Calu3 (cell line): ENCODE measurements around the gene SLC9A7. TPM values are rescaled to one million over a fixed set of nuclear protein-coding genes. Genes with fewer than 3 reads are reported as not detected.

Experiments
- BruUV-seq: library from RNA; stranded (reverse); fragments of 400-500 nt; replicated peaks from 2 replicates; lab custom pipeline; 2021; lab: Mats Ljungman, UMichigan
- CTCF ChIA-PET: fragments of 300-600 bp; sonication (Branson Sonifier 250); formaldehyde crosslinking; loops from one replicate; lab custom pipeline; 2022; ENCODE audit warnings: antibody characterized with exemption; lab: Charles Lee
- DNase-seq: peaks from one replicate; pipeline ENCODE4 v3.0.0; 2022
- H3K27ac Mint-ChIP-seq: one replicate; pipeline ENCODE4 v1.8.0; 2022; ENCODE audit warnings: mixed read lengths; ENCODE audit not compliant: unreplicated experiment
- H3K27me3 Mint-ChIP-seq: one replicate; pipeline ENCODE4 v1.8.0; 2022; ENCODE audit warnings: mixed read lengths; ENCODE audit not compliant: unreplicated experiment
- H3K36me3 Mint-ChIP-seq: one replicate; pipeline ENCODE4 v1.8.0; 2022; ENCODE audit warnings: mild to moderate bottlenecking, moderate library complexity, mixed read lengths; ENCODE audit not compliant: insufficient read depth, unreplicated experiment
- H3K4me1 Mint-ChIP-seq: one replicate; pipeline ENCODE4 v1.8.0; 2022; ENCODE audit warnings: mild to moderate bottlenecking, low read depth, mixed read lengths; ENCODE audit not compliant: unreplicated experiment
- H3K4me3 Mint-ChIP-seq: one replicate; pipeline ENCODE4 v1.8.0; 2022; ENCODE audit warnings: mild to moderate bottlenecking, low read depth, moderate library complexity, mixed read lengths; ENCODE audit not compliant: unreplicated experiment
- H3K9me3 Mint-ChIP-seq: one replicate; pipeline ENCODE4 v1.8.0; 2022; ENCODE audit warnings: low read depth, mixed read lengths; ENCODE audit not compliant: unreplicated experiment
- intact Hi-C: fragments of 100-400 bp; cut with micrococcal nuclease; formaldehyde crosslinking; loops from one replicate; pipeline ENCODE4 v1.10.0; 2022; ENCODE audit not compliant: unreplicated experiment
- total RNA-seq: library from RNA; stranded (reverse); gene quantifications from 2 replicates; pipeline ENCODE4 v1.2.3, GENCODE V29; 2022
- TF ChIP-seq, protein P1 (sequence below): fragments of 200-600 bp; IDR thresholded peaks from one replicate; pipeline ENCODE4 v1.8.0; 2022; ENCODE audit warnings: antibody characterized with exemption; ENCODE audit not compliant: unreplicated experiment

SLC9A7 gene
- total RNA-seq, 1 experiment from 2014 or later: 83.3 TPM

DNA sequence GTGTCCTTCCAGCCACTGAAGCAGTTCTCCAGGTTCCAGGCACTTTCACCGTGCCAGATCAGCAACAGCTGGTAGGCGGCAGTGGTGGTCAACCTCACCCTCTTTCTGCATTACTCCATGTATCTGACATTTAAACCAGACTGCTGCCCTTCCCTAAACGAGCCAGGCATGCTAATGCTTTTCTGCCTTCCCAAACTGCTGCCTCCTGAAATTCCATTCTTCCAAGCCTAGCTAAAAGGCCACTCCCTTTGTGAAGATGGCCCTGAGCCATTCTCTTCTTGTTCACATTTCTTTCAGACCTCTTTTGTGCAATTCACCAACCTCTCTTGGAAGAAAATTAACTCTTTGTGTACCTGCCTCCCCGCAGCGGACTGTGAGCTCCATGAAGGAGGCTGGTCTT is 111.7 kb downstream of the SLC9A7 start:
- CTCF ChIA-PET: no interaction called here
- TF ChIP-seq, protein P1, sequence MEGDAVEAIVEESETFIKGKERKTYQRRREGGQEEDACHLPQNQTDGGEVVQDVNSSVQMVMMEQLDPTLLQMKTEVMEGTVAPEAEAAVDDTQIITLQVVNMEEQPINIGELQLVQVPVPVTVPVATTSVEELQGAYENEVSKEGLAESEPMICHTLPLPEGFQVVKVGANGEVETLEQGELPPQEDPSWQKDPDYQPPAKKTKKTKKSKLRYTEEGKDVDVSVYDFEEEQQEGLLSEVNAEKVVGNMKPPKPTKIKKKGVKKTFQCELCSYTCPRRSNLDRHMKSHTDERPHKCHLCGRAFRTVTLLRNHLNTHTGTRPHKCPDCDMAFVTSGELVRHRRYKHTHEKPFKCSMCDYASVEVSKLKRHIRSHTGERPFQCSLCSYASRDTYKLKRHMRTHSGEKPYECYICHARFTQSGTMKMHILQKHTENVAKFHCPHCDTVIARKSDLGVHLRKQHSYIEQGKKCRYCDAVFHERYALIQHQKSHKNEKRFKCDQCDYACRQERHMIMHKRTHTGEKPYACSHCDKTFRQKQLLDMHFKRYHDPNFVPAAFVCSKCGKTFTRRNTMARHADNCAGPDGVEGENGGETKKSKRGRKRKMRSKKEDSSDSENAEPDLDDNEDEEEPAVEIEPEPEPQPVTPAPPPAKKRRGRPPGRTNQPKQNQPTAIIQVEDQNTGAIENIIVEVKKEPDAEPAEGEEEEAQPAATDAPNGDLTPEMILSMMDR: no peak
- no peak overlapping the region for H3K27ac Mint-ChIP-seq
- BruUV-seq: no TSS peak
- no peak for DNase-seq
- H3K36me3 Mint-ChIP-seq: peaks cover 23% of the 10 kb centered on the region
- no peak overlapping the region for H3K4me3 Mint-ChIP-seq
- no peaks in the 10 kb centered on the region for H3K4me1 Mint-ChIP-seq
- H3K9me3 Mint-ChIP-seq: no peaks in the 10 kb centered on the region
- intact Hi-C loops: no loop called here
- H3K27me3 Mint-ChIP-seq: no peaks in the 10 kb centered on the region

DNA sequence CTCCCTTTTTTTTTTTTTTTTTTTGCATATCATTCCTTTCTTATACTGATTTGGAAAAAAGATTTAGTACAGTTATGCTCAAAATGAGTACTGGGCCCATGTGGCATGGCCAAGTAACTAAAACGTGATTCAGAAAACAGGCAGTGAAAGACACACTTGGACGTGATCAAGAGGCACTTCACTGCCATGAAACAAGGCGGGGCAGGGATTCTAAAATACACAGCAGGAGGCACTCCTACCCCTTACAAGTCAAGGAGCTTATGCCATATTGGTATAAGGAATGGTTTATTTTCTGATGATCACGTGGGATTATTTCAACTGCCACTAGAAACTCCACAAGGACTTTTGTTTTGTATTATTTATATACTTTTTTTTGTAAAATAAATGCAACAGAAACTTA is 113.3 kb downstream of the SLC9A7 start:
- intact Hi-C loops: no loop called here
- Mint-ChIP-seq H3K36me3 (peaks cover 23% of the 10 kb centered on the region), H3K4me1 (no peaks in the 10 kb centered on the region), H3K27me3 (no peaks in the 10 kb centered on the region), H3K4me3 (no peak overlapping the region), H3K9me3 (no peaks in the 10 kb centered on the region), H3K27ac (no peak overlapping the region)
- no peak for DNase-seq
- TF ChIP-seq, protein P1: no peak
- BruUV-seq: no TSS peak
- CTCF ChIA-PET: interaction anchor here (0.7 kb wide), 1 partner anchor 239 kb away, joined by 3 read pairs; no protein-coding TSS in a partner anchor

DNA sequence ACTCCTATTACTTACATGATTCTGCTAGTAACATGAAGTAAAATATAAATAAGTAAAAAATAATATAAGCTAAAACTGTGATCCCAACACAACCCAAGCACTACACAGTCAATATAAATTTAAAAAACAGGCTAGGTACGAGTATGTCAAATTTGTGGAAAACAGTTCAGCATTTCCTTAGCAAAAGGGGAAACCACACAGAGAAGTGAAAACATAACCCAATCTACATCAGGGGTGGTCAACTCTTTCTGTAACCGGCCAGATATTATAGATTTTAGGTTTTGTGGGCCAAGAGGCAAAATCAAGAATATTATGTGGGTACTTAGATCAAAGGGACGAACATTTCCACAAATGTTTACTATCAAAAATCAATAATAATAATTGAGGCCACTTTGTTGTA is 115.3 kb downstream of the SLC9A7 start:
- BruUV-seq: no TSS peak
- H3K27me3 Mint-ChIP-seq: no peaks in the 10 kb centered on the region

DNA sequence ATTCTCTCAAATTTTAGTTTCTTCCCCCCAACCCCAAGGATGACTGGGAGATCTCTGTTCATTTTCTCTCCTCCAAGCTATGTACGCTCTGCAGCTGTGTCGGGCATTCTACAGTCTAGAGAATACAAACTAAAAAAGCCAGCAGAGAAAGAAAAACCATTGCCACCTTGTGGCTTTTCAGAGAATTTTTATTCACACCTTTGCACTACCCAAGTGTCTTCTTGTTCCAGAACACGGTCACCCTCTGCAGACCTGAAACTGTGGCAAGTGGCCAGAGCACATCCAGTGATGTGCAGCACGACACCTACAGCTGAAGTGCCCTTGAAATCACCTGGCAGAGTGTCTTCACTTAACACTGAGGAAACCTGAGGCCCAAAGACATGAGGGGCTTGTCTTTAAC is 116.8 kb downstream of the SLC9A7 start:
- Mint-ChIP-seq H3K9me3 (no peaks in the 10 kb centered on the region), H3K27me3 (no peaks in the 10 kb centered on the region), H3K4me3 (no peak overlapping the region), H3K27ac (no peak overlapping the region), H3K4me1 (no peaks in the 10 kb centered on the region), H3K36me3 (peaks cover 7% of the 10 kb centered on the region)
- TF ChIP-seq, protein P1: no peak
- no TSS peak for BruUV-seq
- CTCF ChIA-PET: interaction anchor here (1.0 kb wide), 1 partner anchor 87 kb away, joined by 3 read pairs; no protein-coding TSS in a partner anchor
- intact Hi-C loops: loop anchor here (5.0 kb wide), 1 partner anchor 85 kb away; no protein-coding TSS in a partner anchor
- DNase-seq: no peak

More for the DNA sequence above, 115.3 kb downstream of the SLC9A7 start:
- peaks cover 14% of the 10 kb centered on the region for H3K36me3 Mint-ChIP-seq
- CTCF ChIA-PET: no interaction called here
- H3K4me1 Mint-ChIP-seq: no peaks in the 10 kb centered on the region
- intact Hi-C loops: loop anchor here (5.0 kb wide), 1 partner anchor 86 kb away; no protein-coding TSS in a partner anchor
- H3K9me3 Mint-ChIP-seq: no peaks in the 10 kb centered on the region
- no peak overlapping the region for H3K4me3 Mint-ChIP-seq
- TF ChIP-seq, protein P1: no peak
- DNase-seq: no peak
- H3K27ac Mint-ChIP-seq: no peak overlapping the region
